HFFc6 (cell line): Measurements from ENCODE around the gene ZNF276. TPM values are rescaled to one million over a fixed set of nuclear protein-coding genes. Genes with fewer than 3 reads are reported as not detected.

ENCODE experiments used
- DNase-seq: peaks from one replicate; pipeline ENCODE4 v3.0.0-alpha.2; 2018
- H3K27ac Mint-ChIP-seq: 2 replicates; pipeline ENCODE4 v1.8.0; 2020; ENCODE audit warnings: mild to moderate bottlenecking, mixed read lengths
- H3K27me3 Mint-ChIP-seq: 2 replicates; pipeline ENCODE4 v1.8.0; 2021; ENCODE audit warnings: mild to moderate bottlenecking, moderate library complexity, mixed read lengths; ENCODE audit not compliant: insufficient read depth
- H3K36me3 Mint-ChIP-seq: 2 replicates; pipeline ENCODE4 v1.8.0; 2021; ENCODE audit warnings: low read depth, mixed read lengths
- H3K4me1 Mint-ChIP-seq: 2 replicates; pipeline ENCODE4 v1.8.0; 2020; ENCODE audit warnings: low read depth, mixed read lengths
- H3K4me3 Mint-ChIP-seq: 2 replicates; pipeline ENCODE4 v1.8.0; 2020; ENCODE audit warnings: mild to moderate bottlenecking, moderate library complexity, mixed read lengths
- H3K9me3 Mint-ChIP-seq: 2 replicates; pipeline ENCODE4 v1.8.0; 2020; ENCODE audit warnings: mild to moderate bottlenecking, mixed read lengths
- CTCF ChIP-seq: fragments of 200-600 bp; sonication (generic); IDR thresholded peaks from 2 replicates; pipeline ENCODE4 v1.5.0; 2021; ENCODE audit warnings: antibody characterized with exemption, mild to moderate bottlenecking
- total RNA-seq, 6 experiments: library from RNA; stranded (reverse); fragmentation: NEBNext Ultra II Directional; extraction: Animal tissue kit (Norgen Biotek cat#: 25700); gene quantifications; 2 replicates in 1 of 6; 3 replicates in 5 of 6; pipeline ENCODE4 v1.2.3, GENCODE V29; 2021

ZNF276 gene
- total RNA-seq, 6 experiments from 2014 or later = 7.8 to 16.7 (median 9.7) TPM

- no peak overlapping the region for H3K4me3 Mint-ChIP-seq
- H3K36me3 Mint-ChIP-seq = no peaks in the 10 kb centered on the region
- H3K27me3 Mint-ChIP-seq = peaks cover 6% of the 10 kb centered on the region
- no peaks in the 10 kb centered on the region for H3K9me3 Mint-ChIP-seq
- no peak for TF ChIP-seq CTCF
- peak overlapping the region; percentile 20 for H3K27ac Mint-ChIP-seq
- DNase-seq = no peak
- no peaks in the 10 kb centered on the region for H3K4me1 Mint-ChIP-seq
These were observed 21.6 kb downstream of the ZNF276 start for GRCh38 chr16:89742948-89743347.

- Mint-ChIP-seq H3K36me3 (peaks cover 9% of the 10 kb centered on the region; the same call in 1 of the 2 replicates), H3K27me3 (peaks cover 6% of the 10 kb centered on the region), H3K4me3 (no peak overlapping the region), H3K4me1 (no peaks in the 10 kb centered on the region), H3K9me3 (no peaks in the 10 kb centered on the region), H3K27ac (no peak overlapping the region; the same call in 1 of the 2 replicates)
- no peak for DNase-seq
- no peak for TF ChIP-seq CTCF
These were observed 23.5 kb downstream of the ZNF276 start for GRCh38 chr16:89744813-89745212.

GRCh38 chr16:89746043-89746442, 24.7 kb downstream of the ZNF276 start:
- no peak overlapping the region for H3K4me3 Mint-ChIP-seq
- no peaks in the 10 kb centered on the region for H3K9me3 Mint-ChIP-seq
- H3K27me3 Mint-ChIP-seq = peaks cover 6% of the 10 kb centered on the region
- H3K27ac Mint-ChIP-seq = no peak overlapping the region
- H3K36me3 Mint-ChIP-seq = peaks cover 9% of the 10 kb centered on the region; the same call in 1 of the 2 replicates
- no peaks in the 10 kb centered on the region for H3K4me1 Mint-ChIP-seq
- no peak for TF ChIP-seq CTCF
- no peak for DNase-seq

DNA sequence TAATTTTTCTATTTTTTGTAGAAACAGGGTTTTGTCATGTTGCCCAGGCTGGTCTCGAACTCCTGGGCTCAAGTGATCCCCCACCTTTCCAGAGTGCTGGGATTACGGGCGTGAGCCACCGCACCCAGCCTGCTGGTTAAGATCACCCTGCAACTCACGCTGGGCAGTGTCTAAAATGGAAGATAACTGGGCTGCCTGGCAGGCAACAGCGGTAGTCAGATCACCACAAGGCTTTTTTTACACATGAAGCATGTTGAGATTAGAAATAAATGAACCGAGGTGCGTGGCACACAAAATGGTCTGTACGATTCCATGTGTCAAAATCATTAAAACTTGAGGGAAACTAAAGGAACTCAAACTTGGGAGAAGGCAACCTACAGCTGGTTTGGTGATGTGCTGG, 26.7 kb downstream of the ZNF276 start:
- no peak for TF ChIP-seq CTCF
- Mint-ChIP-seq H3K36me3 (peaks cover 10% of the 10 kb centered on the region; the same call in 1 of the 2 replicates), H3K27ac (no peak overlapping the region), H3K27me3 (peaks cover 6% of the 10 kb centered on the region), H3K4me1 (no peaks in the 10 kb centered on the region), H3K4me3 (no peak overlapping the region), H3K9me3 (no peaks in the 10 kb centered on the region)
- DNase-seq = no peak

- H3K36me3 Mint-ChIP-seq = peaks cover 14% of the 10 kb centered on the region; the same call in 1 of the 2 replicates
- H3K27me3 Mint-ChIP-seq = peaks cover 6% of the 10 kb centered on the region
- no peaks in the 10 kb centered on the region for H3K4me1 Mint-ChIP-seq
- no peaks in the 10 kb centered on the region for H3K9me3 Mint-ChIP-seq
- H3K27ac Mint-ChIP-seq = no peak overlapping the region
- H3K4me3 Mint-ChIP-seq = no peak overlapping the region
- no peak for DNase-seq
- no peak for TF ChIP-seq CTCF
These were observed 27.6 kb downstream of the ZNF276 start for GRCh38 chr16:89748921-89749320.

DNA sequence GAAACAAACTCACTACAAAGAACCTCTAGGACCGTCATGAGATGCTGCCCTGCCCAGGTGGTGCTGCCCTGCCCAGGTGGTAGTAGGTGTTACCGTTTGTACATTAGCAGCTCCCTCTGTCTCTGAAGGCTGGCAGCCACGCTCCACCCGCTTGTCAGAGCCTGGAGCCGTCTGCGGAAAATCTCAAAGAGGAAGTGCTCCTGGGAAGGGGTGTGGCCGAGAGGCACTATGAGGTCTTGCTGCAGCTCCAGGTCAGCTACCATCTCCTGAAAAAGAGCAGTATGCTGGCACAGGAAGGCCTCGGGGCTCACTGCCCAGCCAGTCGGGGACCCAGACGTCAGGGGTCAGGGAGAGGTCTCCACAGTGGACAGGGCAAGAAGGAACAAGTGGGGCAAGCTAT, 28.3 kb downstream of the ZNF276 start:
- no peaks in the 10 kb centered on the region for H3K9me3 Mint-ChIP-seq
- H3K27me3 Mint-ChIP-seq = peaks cover 4% of the 10 kb centered on the region
- no peak for TF ChIP-seq CTCF
- no peak overlapping the region for H3K4me3 Mint-ChIP-seq
- H3K27ac Mint-ChIP-seq = no peak overlapping the region
- no peak for DNase-seq
- H3K4me1 Mint-ChIP-seq = no peaks in the 10 kb centered on the region
- H3K36me3 Mint-ChIP-seq = peaks cover 14% of the 10 kb centered on the region; the same call in 1 of the 2 replicates
